GM12878 (cell line): Measurements from ENCODE around the gene DOK4.

Experiments used
- CTCF ChIP-seq, 3 experiments: IDR thresholded peaks in 2 of 3; conservative IDR thresholded peaks in 1 of 3; 2 replicates each; pipeline ENCODE4 v1.5.1; 2011; ENCODE audit warnings: low read depth in 3 of 3, low read length in 3 of 3, mild to moderate bottlenecking in 3 of 3, control low read depth in 2 of 3, moderate library complexity in 2 of 3, inconsistent platforms in 1 of 3, mixed read lengths in 1 of 3; ENCODE audit not compliant: control insufficient read depth in 2 of 3, insufficient read depth in 1 of 3; ENCODE audit errors: extremely low read depth in 1 of 3
- ETV6 ChIP-seq, 2 experiments: fragments of 450-650 bp in 1 of 2; IDR thresholded peaks in 1 of 2; conservative IDR thresholded peaks in 1 of 2; 2 replicates each; pipeline ENCODE4 v1.6.1; 2014; ENCODE audit warnings: antibody characterized with exemption in 1 of 2, borderline replicate concordance in 1 of 2, low read depth in 1 of 2, mild to moderate bottlenecking in 1 of 2, moderate library complexity in 1 of 2
- NR2F1 ChIP-seq: fragments of 450-650 bp; conservative IDR thresholded peaks from 2 replicates; pipeline ENCODE4 v1.6.1; 2017; ENCODE audit warnings: mild to moderate bottlenecking
- PML ChIP-seq: IDR thresholded peaks from 2 replicates; pipeline ENCODE4 v1.6.1; 2012; ENCODE audit warnings: low read length, inconsistent platforms
- POLR2A ChIP-seq: IDR thresholded peaks from 2 replicates; pipeline ENCODE4 v1.6.1; 2011; ENCODE audit warnings: low read depth, mild to moderate bottlenecking, low read length
- RAD21 ChIP-seq: IDR thresholded peaks from 2 replicates; pipeline ENCODE4 v1.6.1; 2011; ENCODE audit warnings: mild to moderate bottlenecking, low read depth, low read length, moderate library complexity; ENCODE audit not compliant: insufficient read depth
- SMC3 ChIP-seq: IDR thresholded peaks from 2 replicates; pipeline ENCODE4 v1.6.1; 2011; ENCODE audit warnings: low read length, improper control_type of control experiment, borderline replicate concordance
- TCF3 ChIP-seq: IDR thresholded peaks from 2 replicates; pipeline ENCODE4 v1.6.1; 2012; ENCODE audit warnings: low read depth, mild to moderate bottlenecking, low read length, borderline replicate concordance; ENCODE audit not compliant: insufficient read depth

GRCh38 chr16:57517397-57518367 lies 31.4 kb upstream of the DOK4 start:
- TF ChIP-seq TCF3 (no peak), CTCF (IDR thresholded peaks at IDR 0.05 in 2 of 3, conservative IDR thresholded peaks at IDR 0.05 in 1 of 3; ENCODE audit: control insufficient read depth in 2 of 3, extremely low read depth in 1 of 3, insufficient read depth in 1 of 3, low read depth in 3 of 3, low read length in 3 of 3) (no peak), POLR2A (no peak; the same call in 1 of the 2 replicates), NR2F1 (no peak), SMC3 (no peak), RAD21 (no peak), ETV6 (conservative IDR thresholded peaks at IDR 0.05 in 1 of 2, IDR thresholded peaks at IDR 0.05 in 1 of 2; ENCODE audit: borderline replicate concordance in 1 of 2, low read depth in 1 of 2) (no peak), PML (no peak)
